GM23248 (cell line): Measurements from ENCODE around the gene RRP1.

ENCODE experiments used
- EZH2 ChIP-seq: fragments of 200-600 bp; sonication (generic); IDR thresholded peaks from 2 replicates; pipeline ENCODE4 v1.6.1; 2018; ENCODE audit warnings: antibody characterized with exemption, mild to moderate bottlenecking; ENCODE audit not compliant: insufficient read depth, poor library complexity, severe bottlenecking
- EZH2phosphoT487 ChIP-seq: fragments of 200-600 bp; sonication (generic); IDR thresholded peaks from 2 replicates; pipeline ENCODE4 v1.6.1; 2018; ENCODE audit warnings: antibody characterized with exemption, moderate library complexity, mild to moderate bottlenecking, low read depth; ENCODE audit not compliant: insufficient read depth

GRCh38 chr21:43845386-43845785 is 56.0 kb downstream of the RRP1 start:
- no peak for TF ChIP-seq EZH2
- TF ChIP-seq EZH2phosphoT487, result no peak
